HG03066 (cell line): ENCODE results near the gene TMEM208.

Experiments
- ATAC-seq: cut with Tn5 transposase; IDR thresholded peaks from one replicate; pipeline ENCODE4 v1.9.1; 2021; ENCODE audit warnings: low read depth; ENCODE audit not compliant: unreplicated experiment

The TMEM208 gene

GRCh38 chr16:67270931-67271338 lies 44.0 kb downstream of the TMEM208 start:
- no peak for ATAC-seq

- ATAC-seq, result no peak
These were observed 44.5 kb downstream of the TMEM208 start for GRCh38 chr16:67271446-67271845.

GRCh38 chr16:67275321-67275720 lies 48.4 kb downstream of the TMEM208 start:
- no peak for ATAC-seq

GRCh38 chr16:67277294-67277998 lies 50.5 kb downstream of the TMEM208 start:
- no peak for ATAC-seq

- ATAC-seq, result no peak
These were observed 51.3 kb downstream of the TMEM208 start for GRCh38 chr16:67277999-67278772.
